HG03103 (cell line): ENCODE data around the gene TTYH3.
A peak's percentile ranks its signal among the peaks of the same experiment; 100 is the strongest.

Experiments used
- ATAC-seq: cut with Tn5 transposase; IDR thresholded peaks from one replicate; pipeline ENCODE4 v1.9.1; 2021; ENCODE audit warnings: low read depth; ENCODE audit not compliant: unreplicated experiment

Gene TTYH3

DNA sequence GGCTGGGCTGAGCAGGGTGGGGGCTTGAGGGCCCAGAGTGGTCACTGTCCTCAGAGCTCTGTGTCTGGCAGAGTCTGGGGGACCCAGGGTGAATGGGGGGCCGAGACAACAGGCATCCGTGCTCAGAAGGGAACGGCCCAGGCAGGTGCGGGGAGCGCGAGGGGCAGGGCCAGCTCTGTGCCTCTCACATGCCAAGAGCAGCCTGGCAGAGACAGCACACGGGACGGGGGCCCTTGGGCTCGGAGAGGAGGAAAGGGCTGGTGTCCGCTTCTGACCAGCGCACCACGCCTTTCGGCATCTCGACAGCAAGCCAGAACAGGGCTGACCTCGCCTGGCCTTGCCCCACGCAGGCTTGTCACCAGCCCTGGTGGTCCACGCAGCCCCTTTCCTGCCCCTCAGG, 69.6 kb downstream of the TTYH3 start:
- no peak for ATAC-seq

DNA sequence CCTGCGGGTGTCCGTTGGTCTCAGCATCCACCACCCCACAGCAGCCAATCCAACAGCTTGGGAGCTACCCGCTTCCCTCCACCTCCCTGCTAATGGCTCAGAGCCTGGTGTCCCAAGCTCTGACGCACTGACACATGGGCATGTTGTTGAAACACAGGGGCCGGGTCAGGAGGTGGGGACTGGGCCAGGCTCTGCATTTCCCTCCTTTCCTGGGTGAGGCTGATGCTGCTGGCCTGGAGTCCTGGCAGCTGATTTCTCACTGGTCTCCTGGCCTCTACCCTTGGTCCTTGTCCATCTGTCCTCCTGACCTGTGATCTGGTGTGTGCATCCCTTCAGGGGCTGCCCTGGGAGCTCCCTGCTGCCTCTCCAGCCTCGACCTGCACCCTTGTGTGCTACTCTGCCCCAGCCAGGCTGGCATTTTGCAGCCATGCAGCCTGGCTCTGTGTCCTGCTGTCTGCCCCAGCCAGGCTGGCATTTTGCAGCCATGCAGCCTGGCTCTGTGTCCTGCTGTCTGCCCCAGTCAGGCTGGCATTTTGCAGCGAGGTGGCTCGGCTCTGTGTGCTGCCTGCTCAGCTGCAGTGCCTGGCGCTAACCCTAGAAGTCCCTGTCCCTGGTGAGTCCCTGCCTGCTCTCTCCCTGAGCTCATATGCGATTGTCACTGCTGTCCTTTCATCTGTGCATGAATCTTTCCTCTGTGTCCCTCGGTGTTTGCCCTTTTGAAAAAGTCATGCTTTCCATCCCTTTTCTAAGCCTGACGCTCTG, 70.2 kb downstream of the TTYH3 start:
- no peak for ATAC-seq

DNA sequence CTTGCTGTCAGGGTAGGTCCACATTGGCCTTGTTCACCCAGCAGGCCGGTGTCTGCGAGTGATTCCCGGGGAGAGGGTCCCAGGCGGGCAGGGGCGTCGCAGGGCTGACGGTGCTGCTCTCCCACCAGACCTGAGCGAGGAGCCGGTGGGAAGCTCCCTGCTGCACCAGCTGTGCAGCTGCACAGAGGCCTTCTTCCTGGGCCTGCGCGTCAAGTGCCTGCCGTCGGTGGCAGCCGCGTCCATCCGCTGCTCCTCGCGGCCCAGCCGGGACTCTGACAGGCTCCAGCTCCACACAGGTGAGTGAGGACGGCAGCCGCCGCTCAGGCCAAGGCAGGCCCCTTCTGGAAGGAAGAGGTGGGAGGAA, 70.8 kb downstream of the TTYH3 start:
- no peak for ATAC-seq

DNA sequence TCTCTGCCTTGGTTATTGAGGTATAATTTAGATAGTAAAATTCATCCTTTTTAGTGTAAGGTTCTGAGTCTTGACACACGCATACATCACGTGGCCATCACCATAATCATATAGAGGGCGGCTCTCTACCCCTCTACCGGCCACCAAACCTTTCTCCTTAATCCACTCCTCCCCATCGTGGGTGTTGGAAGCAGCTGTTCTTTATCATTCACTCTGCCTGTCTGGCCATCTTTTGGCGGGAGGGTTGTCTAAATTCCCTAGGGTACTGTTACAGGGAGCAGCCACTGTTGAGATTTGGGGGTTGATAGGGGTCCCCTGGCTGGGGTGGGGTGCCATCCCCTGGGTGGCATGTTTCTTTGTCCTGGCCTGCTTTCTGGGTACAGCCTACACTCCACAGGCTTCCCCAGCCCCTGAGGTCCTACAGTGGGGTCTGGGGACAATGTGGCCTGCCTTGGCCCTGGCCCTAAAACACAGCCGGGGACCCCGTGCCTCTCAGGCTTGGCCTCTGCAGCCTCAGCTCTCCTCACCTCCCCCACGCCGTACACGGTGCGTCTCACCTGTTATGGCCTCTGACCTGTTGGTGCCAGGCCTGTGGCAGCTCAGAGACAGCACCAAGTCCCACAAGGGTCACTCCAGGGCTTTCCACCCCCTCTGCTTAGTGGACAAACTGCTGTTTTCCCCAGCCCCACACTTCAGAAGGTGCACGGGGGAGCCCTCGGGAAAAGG, 73.7 kb downstream of the TTYH3 start:
- ATAC-seq = no peak

- no peak for ATAC-seq
Observed at GRCh38 chr7:2706685-2707126, 74.9 kb downstream of the TTYH3 start.

DNA sequence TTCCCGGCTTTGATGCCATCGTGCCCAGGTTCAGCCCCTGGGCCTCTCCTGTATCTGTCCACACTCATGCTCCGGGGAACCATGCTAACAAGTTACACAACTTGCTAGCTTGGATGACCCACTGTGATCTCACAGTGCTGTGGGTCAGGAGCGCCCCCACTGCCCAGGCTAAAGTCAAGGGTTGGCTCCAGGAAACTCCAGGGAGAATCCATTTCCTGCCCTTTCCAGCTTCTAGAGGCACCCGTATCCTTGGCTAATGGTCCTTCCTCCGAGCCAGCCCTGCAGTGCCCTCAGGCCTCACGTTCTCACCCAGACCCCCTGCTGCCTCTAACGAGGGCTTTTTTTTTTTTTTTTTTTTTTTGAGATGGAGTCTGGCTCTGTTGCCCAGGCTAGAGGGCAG, 75.7 kb downstream of the TTYH3 start:
- ATAC-seq = no peak

DNA sequence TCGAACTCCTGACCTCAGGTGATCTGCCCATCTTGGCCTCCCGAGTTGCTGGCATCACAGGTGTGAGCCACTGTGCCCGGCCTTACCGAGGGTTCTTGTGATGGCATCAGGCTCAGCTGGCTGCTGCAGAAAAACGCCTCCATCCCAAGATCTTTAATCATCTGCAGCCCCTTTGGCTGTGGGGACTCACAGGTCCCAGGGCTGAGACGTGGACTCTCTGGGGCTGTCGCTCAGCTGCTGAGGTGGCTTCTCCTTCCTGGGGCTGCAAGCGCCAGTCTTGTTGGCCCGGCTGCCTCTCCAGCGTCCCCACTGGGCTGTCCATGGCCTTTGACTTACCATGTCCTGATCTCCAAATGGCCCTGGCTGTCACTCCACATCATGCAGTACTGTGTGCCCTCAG, 76.3 kb downstream of the TTYH3 start:
- ATAC-seq = no peak

DNA sequence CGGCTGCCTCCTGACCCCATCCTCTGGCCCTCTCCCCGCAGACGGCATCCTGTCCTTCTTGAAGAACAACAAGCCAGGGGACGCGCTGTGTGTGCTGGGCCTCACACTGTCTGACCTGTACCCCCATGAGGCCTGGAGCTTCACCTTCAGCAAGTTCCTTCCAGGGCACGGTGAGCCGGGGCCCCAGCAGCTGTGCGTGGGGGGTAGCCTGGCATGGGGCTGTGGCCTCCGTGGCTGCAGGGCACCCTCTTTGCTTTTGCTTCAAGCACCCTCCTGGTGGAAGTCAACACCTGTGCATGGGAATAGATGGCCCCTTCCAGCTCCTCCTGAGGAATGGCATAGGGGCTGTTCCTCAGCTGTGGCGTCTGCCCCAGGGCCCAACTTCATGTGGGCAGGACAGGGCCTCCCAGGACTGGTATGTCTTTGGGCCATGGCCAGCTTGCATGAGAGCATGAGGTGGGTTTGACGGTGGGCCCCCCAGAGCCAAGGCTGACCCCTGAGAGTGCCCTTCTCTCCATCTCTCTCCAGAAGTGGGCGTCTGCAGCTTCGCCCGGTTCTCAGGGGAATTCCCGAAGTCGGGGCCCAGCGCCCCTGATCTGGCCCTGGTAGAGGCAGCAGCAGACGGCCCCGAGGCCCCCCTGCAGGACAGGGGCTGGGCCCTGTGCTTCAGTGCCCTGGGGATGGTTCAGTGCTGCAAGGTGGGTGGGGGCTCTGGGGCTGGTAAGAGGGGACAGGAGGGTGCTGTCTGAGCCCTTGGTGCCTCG, 76.9 kb downstream of the TTYH3 start:
- no peak for ATAC-seq

DNA sequence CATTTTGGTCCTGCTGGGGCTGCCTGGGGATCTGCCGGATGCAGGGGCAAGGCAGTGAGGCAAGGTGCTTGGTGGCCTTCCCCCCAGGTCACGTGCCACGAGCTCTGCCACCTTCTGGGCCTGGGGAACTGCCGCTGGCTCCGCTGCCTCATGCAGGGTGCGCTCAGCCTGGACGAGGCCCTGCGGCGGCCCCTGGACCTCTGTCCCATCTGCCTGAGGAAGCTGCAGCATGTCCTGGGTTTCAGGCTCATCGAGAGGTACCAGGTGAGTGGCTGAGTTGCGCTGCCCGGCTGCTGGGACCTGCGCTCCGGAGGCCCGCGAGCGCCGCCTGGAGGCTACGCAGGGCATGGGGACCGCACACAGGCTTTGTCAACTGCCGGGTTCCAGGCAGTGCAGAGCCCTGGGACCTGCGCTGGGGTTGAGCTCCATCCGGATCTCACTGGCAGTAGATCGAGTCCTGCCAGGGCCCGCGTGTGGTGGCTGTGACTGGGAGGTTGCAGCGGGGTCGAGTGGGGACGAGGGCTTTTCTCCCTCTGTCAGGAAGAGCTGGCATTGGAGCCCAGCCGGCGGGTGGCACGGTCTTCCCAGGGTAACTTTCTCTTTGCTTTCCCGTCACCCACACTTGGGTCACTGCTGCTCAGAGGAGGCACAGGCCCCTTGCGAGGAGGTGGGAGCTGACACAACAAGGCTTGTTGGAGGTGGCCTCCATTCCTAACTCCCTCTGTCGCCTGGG, 77.9 kb downstream of the TTYH3 start:
- ATAC-seq = peak; percentile 81

DNA sequence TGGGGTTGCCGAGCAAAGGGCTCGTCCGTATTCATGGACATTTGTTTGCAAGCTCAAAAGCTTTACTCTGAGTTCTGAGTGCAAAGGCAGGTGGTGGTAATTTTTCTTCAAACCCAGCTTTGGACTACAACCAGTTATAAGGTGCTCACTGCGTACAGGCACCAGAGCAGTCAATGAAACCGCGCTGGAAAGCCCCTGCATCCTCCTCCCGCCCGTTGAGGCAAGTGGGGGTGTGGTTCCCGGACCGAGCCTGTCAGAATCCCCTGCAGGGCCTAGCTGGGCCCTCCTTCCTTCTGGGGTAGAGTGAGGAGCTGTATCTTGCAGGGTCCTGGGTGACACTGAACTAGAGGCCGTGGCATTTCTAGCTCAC, 78.5 kb downstream of the TTYH3 start:
- no peak for ATAC-seq

DNA sequence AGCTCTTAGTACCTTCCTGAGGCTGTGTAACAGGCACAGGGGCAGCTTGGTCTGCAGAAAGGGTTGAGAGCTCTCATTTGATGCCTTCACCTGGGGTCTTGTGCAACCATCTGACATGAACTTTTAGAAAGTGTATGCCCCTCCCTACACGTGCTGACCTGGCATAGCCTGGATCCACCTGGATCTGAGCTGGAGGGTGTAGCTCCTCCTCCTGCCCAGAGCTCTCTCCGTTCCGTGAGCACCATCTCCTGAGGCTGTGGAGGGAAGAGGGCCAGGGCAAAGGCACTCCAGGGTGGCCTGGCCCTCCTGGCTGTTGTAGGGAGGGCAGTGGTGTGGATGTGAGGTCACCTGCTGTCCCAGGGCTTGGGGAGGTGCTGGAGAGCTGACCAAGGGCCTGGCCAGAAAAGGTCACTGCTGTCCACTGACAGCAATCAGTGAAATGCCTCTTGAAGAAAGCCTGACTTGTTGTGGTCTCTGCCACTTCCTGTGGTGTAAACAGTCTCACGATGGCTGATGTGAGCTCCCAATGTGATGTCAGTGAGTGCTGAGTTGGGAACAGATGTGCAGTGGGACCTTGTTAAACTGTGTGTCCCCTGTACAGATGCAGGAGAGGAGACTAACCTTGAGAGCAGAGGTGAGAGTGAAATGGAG, 79.2 kb downstream of the TTYH3 start:
- no peak for ATAC-seq

DNA sequence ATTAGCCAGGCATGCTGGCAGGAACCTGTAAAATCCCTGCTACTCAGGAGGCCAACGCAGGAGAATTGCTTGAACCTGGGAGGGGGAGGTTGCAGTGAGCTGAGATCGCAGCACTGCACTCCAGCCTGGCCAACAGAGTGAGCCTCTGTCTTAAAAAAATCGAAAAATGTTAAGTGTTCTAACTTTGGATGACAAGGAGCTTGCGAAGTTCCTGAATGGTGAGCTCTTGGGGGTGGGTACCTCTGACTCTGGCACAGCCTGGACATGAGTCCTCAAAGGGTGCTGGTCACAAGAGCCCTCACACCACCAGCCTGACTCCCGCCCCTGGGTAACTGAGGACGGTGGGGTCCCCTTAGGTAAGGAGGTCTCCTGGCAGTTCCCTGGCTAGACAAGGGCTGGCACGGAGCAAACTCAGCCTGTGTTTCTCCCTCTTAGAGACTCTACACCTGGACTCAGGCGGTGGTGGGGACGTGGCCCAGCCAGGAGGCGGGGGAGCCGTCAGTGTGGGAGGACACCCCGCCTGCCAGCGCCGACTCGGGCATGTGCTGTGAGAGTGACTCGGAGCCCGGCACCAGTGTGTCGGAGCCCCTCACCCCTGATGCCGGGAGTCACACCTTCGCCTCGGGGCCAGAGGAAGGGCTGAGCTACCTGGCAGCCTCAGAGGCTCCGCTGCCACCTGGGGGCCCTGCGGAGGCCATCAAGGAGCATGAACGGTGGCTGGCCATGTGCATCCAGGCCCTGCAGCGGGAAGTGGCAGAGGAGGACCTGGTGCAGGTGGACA, 80.3 kb downstream of the TTYH3 start:
- no peak for ATAC-seq

- no peak for ATAC-seq
Observed at GRCh38 chr7:2713370-2713769, 81.6 kb downstream of the TTYH3 start.

GRCh38 chr7:2713978-2714377, 82.2 kb downstream of the TTYH3 start:
- ATAC-seq = no peak
